K562 (cell line): ENCODE results near the gene PARP11. TPM values are rescaled to one million over a fixed set of nuclear protein-coding genes. Genes with fewer than 3 reads are reported as not detected.

Source experiments
- ATAC-seq: fragments of 200-7000 bp; cut with Tn5 transposase; 3 replicates; pipeline ENCODE4 v1.9.1; 2020; ENCODE audit warnings: moderate library complexity
- BruUV-seq: library from RNA; stranded (reverse); fragments of 400-500 nt; replicated peaks from 2 replicates; lab custom pipeline; 2021; lab: Mats Ljungman, UMichigan
- CTCF ChIA-PET: fragments of 300-600 bp; formaldehyde crosslinking; extraction: SDS; loops from one replicate; lab custom pipeline; 2021; ENCODE audit warnings: low intra/inter-chr PET ratio; lab: Yijun Ruan, JAX
- POLR2A ChIA-PET: fragments of 300-600, 350-650 bp; sonication (Branson Sonifier 250); formaldehyde crosslinking; extraction: SDS; loops from one replicate; lab custom pipeline; 2021; ENCODE audit warnings: antibody characterized with exemption, inconsistent platforms; lab: Yijun Ruan, JAX
- DNase-seq, 4 experiments: peaks; one replicate each; pipeline versions ENCODE4 v3.0.0 to v3.0.0-alpha.2; 2011 to 2018; ENCODE audit warnings: low spot score in 3 of 4, mixed read lengths in 3 of 4; ENCODE audit errors: extremely low read depth in 1 of 4
- FAIRE-seq: peaks from 2 replicates; lab custom pipeline; 2011; peaks lifted over from hg19 to GRCh38; lab: Jason Lieb, UNC
- H2AFZ ChIP-seq: 2 replicates; pipeline ENCODE4 v1.6.0; 2011; ENCODE audit warnings: low read depth, low read length, control low read depth, inconsistent platforms
- H3K27ac ChIP-seq: fragments of 200-600 bp; 3 replicates; pipeline ENCODE4 v1.8.0; 2011; ENCODE audit warnings: low read depth, mild to moderate bottlenecking, control low read depth, inconsistent platforms, low read length, moderate library complexity, mixed read lengths; ENCODE audit errors: extremely low read depth
- H3K27me3 ChIP-seq, 2 experiments: fragments of 300-600 bp in 1 of 2; 2 replicates in 1 of 2; 3 replicates in 1 of 2; pipeline versions ENCODE4 v1.6.0 to v1.8.0; 2011; ENCODE audit warnings: inconsistent platforms in 2 of 2, low read length in 2 of 2, mild to moderate bottlenecking in 1 of 2, mixed read lengths in 1 of 2, moderate library complexity in 1 of 2; ENCODE audit not compliant: control insufficient read depth in 2 of 2, insufficient read depth in 2 of 2
- H3K36me3 ChIP-seq: fragments of 300-600 bp; 3 replicates; pipeline ENCODE4 v1.8.0; 2011; ENCODE audit warnings: mild to moderate bottlenecking, low read length, inconsistent platforms; ENCODE audit not compliant: control insufficient read depth, insufficient read depth
- H3K4me1 ChIP-seq, 2 experiments: fragments of 200-600 bp in 1 of 2; replicated peaks in 1 of 2; 2 replicates in 1 of 2; 3 replicates in 1 of 2; pipeline versions ENCODE4 v1.5.1 to v1.8.0; 2011; ENCODE audit warnings: inconsistent platforms in 2 of 2, low read length in 2 of 2, mild to moderate bottlenecking in 1 of 2, mixed read lengths in 1 of 2, moderate library complexity in 1 of 2; ENCODE audit not compliant: control insufficient read depth in 2 of 2, insufficient read depth in 2 of 2
- H3K4me2 ChIP-seq: 2 replicates; pipeline ENCODE4 v1.6.1; 2011; ENCODE audit warnings: low read length, control low read depth, inconsistent platforms, mixed read lengths; ENCODE audit not compliant: insufficient read depth
- H3K4me3 ChIP-seq: fragments of 200-600 bp; sonication (generic), shearing (Covaris generic); 2 replicates; pipeline ENCODE4 v1.5.1; 2016; ENCODE audit warnings: control low read depth, inconsistent platforms
- H3K79me2 ChIP-seq: fragments of 200-600 bp; 3 replicates; pipeline ENCODE4 v1.8.0; 2011; ENCODE audit warnings: low read length, inconsistent platforms; ENCODE audit not compliant: control insufficient read depth, insufficient read depth
- H3K9ac ChIP-seq, 2 experiments: 2 replicates each; pipeline versions ENCODE4 v1.6.0 to v1.6.1; 2011; ENCODE audit warnings: low read depth in 2 of 2, low read length in 2 of 2, control low read depth in 1 of 2, inconsistent platforms in 1 of 2, mild to moderate bottlenecking in 1 of 2, mixed read lengths in 1 of 2; ENCODE audit not compliant: insufficient read depth in 1 of 2
- H3K9me1 ChIP-seq: one replicate; pipeline ENCODE4 v1.6.0; 2011; ENCODE audit warnings: inconsistent platforms, mild to moderate bottlenecking, low read length, moderate library complexity; ENCODE audit not compliant: control insufficient read depth, insufficient read depth
- H3K9me3 ChIP-seq: replicated peaks from 2 replicates; pipeline ENCODE4 v1.5.1; 2011; ENCODE audit warnings: low read depth, low read length, inconsistent platforms; ENCODE audit not compliant: control insufficient read depth, insufficient read depth
- H4K20me1 ChIP-seq: replicated peaks from 2 replicates; pipeline ENCODE4 v1.6.1; 2011; ENCODE audit warnings: low read length, inconsistent platforms, mixed read lengths; ENCODE audit not compliant: control insufficient read depth, insufficient read depth
- CBX5 ChIP-seq: IDR thresholded peaks from 2 replicates; pipeline ENCODE4 v1.6.1; 2014; ENCODE audit warnings: low read depth, borderline replicate concordance
- DIDO1 ChIP-seq: fragments of 450-650 bp; IDR thresholded peaks from 2 replicates; pipeline ENCODE4 v1.6.1; 2016; ENCODE audit warnings: low read depth, missing biosample characterization, missing genetic modification characterization
- E2F1 ChIP-seq: sonication (generic); formaldehyde crosslinking; IDR thresholded peaks from 2 replicates; pipeline ENCODE4 v1.8.1; 2023; ENCODE audit warnings: mild to moderate bottlenecking, missing genetic modification reagents, moderate library complexity
- EP400 ChIP-seq: fragments of 450-650 bp; IDR thresholded peaks from 2 replicates; pipeline ENCODE4 v1.6.1; 2017; ENCODE audit warnings: antibody characterized with exemption, mild to moderate bottlenecking, moderate library complexity
- FOXM1 ChIP-seq, 2 experiments: fragments of 450-650 bp in 1 of 2; sonication (generic) in 1 of 2; formaldehyde crosslinking in 1 of 2; IDR thresholded peaks; 2 replicates each; pipeline versions ENCODE4 v1.6.1 to v1.9.0; 2017 to 2022; ENCODE audit warnings: low read depth in 2 of 2, mild to moderate bottlenecking in 2 of 2, missing genetic modification reagents in 1 of 2, moderate library complexity in 1 of 2
- MAFG ChIP-seq: fragments of 450-650 bp; conservative IDR thresholded peaks from 2 replicates; pipeline ENCODE4 v1.6.1; 2016; ENCODE audit warnings: missing genetic modification characterization, missing compliant biosample characterization
- MAFK ChIP-seq: IDR thresholded peaks from 2 replicates; pipeline ENCODE4 v1.6.1; 2011; ENCODE audit warnings: low read length, improper control_type of control experiment
- MLX ChIP-seq, 2 experiments: fragments of 450-650 bp in 1 of 2; sonication (generic) in 1 of 2; formaldehyde crosslinking; conservative IDR thresholded peaks; 2 replicates each; pipeline versions ENCODE4 v1.4.0 to v1.8.1; 2020 to 2022; ENCODE audit warnings: mild to moderate bottlenecking in 1 of 2, missing genetic modification reagents in 1 of 2
- PCBP2 ChIP-seq: fragments of 200-400 bp; formaldehyde crosslinking; IDR thresholded peaks from 2 replicates; pipeline ENCODE4 v1.6.1; 2018; ENCODE audit warnings: low read length, low read depth, mild to moderate bottlenecking, moderate library complexity; ENCODE audit not compliant: poor library complexity, severe bottlenecking
- RFX1 ChIP-seq: fragments of 450-650 bp; IDR thresholded peaks from 2 replicates; pipeline ENCODE4 v1.6.1; 2016; ENCODE audit warnings: mild to moderate bottlenecking, moderate library complexity
- SMC3 ChIP-seq: conservative IDR thresholded peaks from 2 replicates; pipeline ENCODE4 v1.6.1; 2011; ENCODE audit warnings: low read depth, low read length, improper control_type of control experiment; ENCODE audit not compliant: insufficient read depth
- ZNF316 ChIP-seq: fragments of 450-650 bp; IDR thresholded peaks from 2 replicates; pipeline ENCODE4 v1.6.1; 2016
- ZNF436 ChIP-seq: fragments of 250-450, 450-650 bp; sonication (Bioruptor Pico); formaldehyde crosslinking; IDR thresholded peaks from 2 replicates; pipeline ENCODE4 v1.7.0; 2020; ENCODE audit warnings: mild to moderate bottlenecking
- WGBS: fragments of 100-300 bp; shearing (Covaris generic); methylation state at CpG from one replicate; pipeline ENCODE4 v1.1.6; 2016; ENCODE audit warnings: low coverage, mixed read lengths; ENCODE audit not compliant: insufficient coverage; ENCODE audit errors: missing lambda C conversion rate; 5-methylcytosine and 5-hydroxymethylcytosine counted together
- in situ Hi-C: fragments of 300-500 bp; cut with MboI; formaldehyde crosslinking; loops from 4 replicates; pipeline ENCODE4 v1.15.0; 2018; ENCODE audit warnings: inconsistent platforms, mixed read lengths
- intact Hi-C: fragments of 100-400 bp; cut with micrococcal nuclease; formaldehyde crosslinking; loops from 2 replicates; pipeline ENCODE4 v1.14.2; 2022
- polyA plus RNA-seq, 8 experiments: library from polyadenylated mRNA; depleted of rRNA in 4 of 8; stranded (reverse) in 5 of 8; unstranded in 3 of 8; fragments of >200 nt; fragmentation: Nextera tagmentation in 2 of 8; fragmentation: Illumina TruSeq in 1 of 8; extraction: Ambion mirVana in 2 of 8; extraction: Trizol in 1 of 8; gene quantifications; 2 replicates each; pipeline versions ENCODE4 v1.2.1 to v1.2.3, GENCODE V29; 2011 to 2014; ENCODE audit warnings: inconsistent platforms in 1 of 8, missing spikeins in 1 of 8
- total RNA-seq, 7 experiments: library from RNA; depleted of rRNA in 6 of 7; stranded (reverse); fragments of >200 nt in 6 of 7; fragmentation: Illumina TruSeq in 2 of 7; extraction: Trizol in 2 of 7; gene quantifications; 2 replicates each; pipeline versions ENCODE4 v1.2.1 to v1.2.3, GENCODE V29; 2011 to 2021; ENCODE audit warnings: low replicate concordance in 1 of 7

The PARP11 gene
- total and polyA plus RNA-seq, 9 of the 15 experiments (the other 6 are each of a cell fraction or from before 2014, with no cell fraction given): 0.40 to 2.5 (median 1.4) TPM

GRCh38 chr12:3789838-3790237, 83.4 kb downstream of the PARP11 start:
- TF ChIP-seq PCBP2 (no peak), DIDO1 (tag) (no peak), RFX1 (no peak)
- Histone ChIP-seq H3K9ac (no peak overlapping the region), H3K27me3 (no peaks in the 10 kb centered on the region; a peak in 1 of 5 replicates), H3K4me2 (no peak overlapping the region), H3K4me1 (no peaks in the 10 kb centered on the region), H3K36me3 (no peaks in the 10 kb centered on the region), H3K27ac (no peak overlapping the region), H3K9me3 (no peaks in the 10 kb centered on the region), H3K4me3 (no peak overlapping the region), H4K20me1 (no peaks in the 10 kb centered on the region), H3K9me1 (no peaks in the 10 kb centered on the region), H3K79me2 (no peaks in the 10 kb centered on the region), H2AFZ (no peak overlapping the region)
- ATAC-seq (no peak), FAIRE-seq (no peak), DNase-seq (no peak)
- WGBS: no CpG with 5 or more reads among the region's 1 CpG
- no TSS peak for BruUV-seq
- intact Hi-C loops: no loop called here
- ChIA-PET CTCF (no interaction called here), POLR2A (interaction anchor here (0.6 kb wide), 1 partner anchor 500 kb away, joined by 3 read pairs; no protein-coding TSS in a partner anchor)
- in situ Hi-C loops: no loop called here

GRCh38 chr12:3777206-3777809, 95.9 kb downstream of the PARP11 start:
- DNase-seq (peak; percentile 12 to 17 (median 14)), FAIRE-seq (peak; percentile 6), ATAC-seq (no peak)
- H3K4me2 ChIP-seq: no peak overlapping the region
- H3K36me3 ChIP-seq: no peaks in the 10 kb centered on the region
- 0% methylated on average over 3 of the region's 3 CpGs for WGBS
- H3K27ac ChIP-seq: no peak overlapping the region
- no peaks in the 10 kb centered on the region for H3K27me3 ChIP-seq
- no peak overlapping the region for H3K9ac ChIP-seq
- H3K79me2 ChIP-seq: no peaks in the 10 kb centered on the region
- intact Hi-C loops (no loop called here), in situ Hi-C loops (no loop called here)
- no peak overlapping the region for H2AFZ ChIP-seq
- ChIA-PET CTCF (interaction anchor here (0.6 to 1.4 kb wide), 2 partner anchors 45 to 477 kb away, joined by 3 to 4 read pairs; no protein-coding TSS in a partner anchor), POLR2A (no interaction called here)
- no TSS peak for BruUV-seq
- no peaks in the 10 kb centered on the region for H3K9me3 ChIP-seq
- H3K9me1 ChIP-seq: no peaks in the 10 kb centered on the region
- H3K4me1 ChIP-seq: no peaks in the 10 kb centered on the region
- H3K4me3 ChIP-seq: no peak overlapping the region
- no peaks in the 10 kb centered on the region for H4K20me1 ChIP-seq
- peak; percentile 54 for TF ChIP-seq ZNF316
- no peak for TF ChIP-seq MLX (CRISPR knock-in tag; conservative IDR thresholded peaks at IDR 0.05)
- TF ChIP-seq CBX5: no peak
- peak; percentile 32; the same call in 1 of the 2 replicates for TF ChIP-seq MAFG (tag)
- TF ChIP-seq SMC3: 0 out of 2 replicates have a peak, but pooled peaks have one; percentile 18
- TF ChIP-seq E2F1 (CRISPR knock-in tag): no peak
- TF ChIP-seq FOXM1 (IDR thresholded peaks at IDR 0.05; ENCODE audit: low read depth): no peak
- TF ChIP-seq FOXM1 (CRISPR knock-in tag; IDR thresholded peaks at IDR 0.05; ENCODE audit: low read depth): no peak
- peak; percentile 13; the same call in 1 of the 2 replicates for TF ChIP-seq MAFK
- TF ChIP-seq EP400: no peak
- no peak for TF ChIP-seq ZNF436 (CRISPR knock-in tag)
